Retinal pigment epithelial cell (primary cell): ENCODE results near the gene ADD3.

Experiments
- DNase-seq: peaks from one replicate; pipeline ENCODE4 v3.0.0-alpha.2; 2010; ENCODE audit warnings: low read depth
- H3K4me3 ChIP-seq: 2 replicates; pipeline ENCODE4 v1.5.1; 2011; ENCODE audit warnings: mild to moderate bottlenecking, low read length, control low read depth, moderate library complexity
- TF ChIP-seq, protein P1 (sequence below): conservative IDR thresholded peaks from 2 replicates; pipeline ENCODE4 v1.5.1; 2011; ENCODE audit warnings: low read depth, low read length, control low read depth, inconsistent platforms

ADD3 gene

GRCh38 chr10:110036640-110037039 lies 28.9 kb downstream of the ADD3 start:
- H3K4me3 ChIP-seq, result no peak overlapping the region
- TF ChIP-seq, protein P1, sequence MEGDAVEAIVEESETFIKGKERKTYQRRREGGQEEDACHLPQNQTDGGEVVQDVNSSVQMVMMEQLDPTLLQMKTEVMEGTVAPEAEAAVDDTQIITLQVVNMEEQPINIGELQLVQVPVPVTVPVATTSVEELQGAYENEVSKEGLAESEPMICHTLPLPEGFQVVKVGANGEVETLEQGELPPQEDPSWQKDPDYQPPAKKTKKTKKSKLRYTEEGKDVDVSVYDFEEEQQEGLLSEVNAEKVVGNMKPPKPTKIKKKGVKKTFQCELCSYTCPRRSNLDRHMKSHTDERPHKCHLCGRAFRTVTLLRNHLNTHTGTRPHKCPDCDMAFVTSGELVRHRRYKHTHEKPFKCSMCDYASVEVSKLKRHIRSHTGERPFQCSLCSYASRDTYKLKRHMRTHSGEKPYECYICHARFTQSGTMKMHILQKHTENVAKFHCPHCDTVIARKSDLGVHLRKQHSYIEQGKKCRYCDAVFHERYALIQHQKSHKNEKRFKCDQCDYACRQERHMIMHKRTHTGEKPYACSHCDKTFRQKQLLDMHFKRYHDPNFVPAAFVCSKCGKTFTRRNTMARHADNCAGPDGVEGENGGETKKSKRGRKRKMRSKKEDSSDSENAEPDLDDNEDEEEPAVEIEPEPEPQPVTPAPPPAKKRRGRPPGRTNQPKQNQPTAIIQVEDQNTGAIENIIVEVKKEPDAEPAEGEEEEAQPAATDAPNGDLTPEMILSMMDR, result no peak
- DNase-seq, result no peak

DNA sequence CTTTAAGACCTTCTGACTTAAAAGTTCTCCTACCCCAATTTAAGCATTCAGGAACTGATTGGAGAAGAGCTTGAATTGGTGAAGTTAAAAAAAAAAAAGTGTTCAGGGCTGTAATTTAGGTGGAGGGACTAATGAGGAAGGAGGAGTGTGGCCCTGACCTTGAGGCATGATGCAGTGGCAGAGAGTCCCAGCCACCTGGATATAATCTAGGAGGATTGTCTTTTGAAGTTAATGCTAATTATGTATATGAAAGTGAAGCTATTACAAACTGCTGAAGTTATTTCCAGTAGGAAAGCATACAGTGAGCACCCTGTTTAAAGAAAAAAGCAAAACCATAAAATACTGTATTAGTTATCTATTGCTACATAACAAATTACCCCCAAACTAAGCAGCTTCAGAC lies 31.5 kb downstream of the ADD3 start:
- no peak for DNase-seq
- TF ChIP-seq, protein P1, result no peak
- no peak overlapping the region for H3K4me3 ChIP-seq

GRCh38 chr10:110040108-110040507 lies 32.3 kb downstream of the ADD3 start:
- TF ChIP-seq, protein P1, result no peak
- no peak for DNase-seq
- H3K4me3 ChIP-seq, result no peak overlapping the region

DNA sequence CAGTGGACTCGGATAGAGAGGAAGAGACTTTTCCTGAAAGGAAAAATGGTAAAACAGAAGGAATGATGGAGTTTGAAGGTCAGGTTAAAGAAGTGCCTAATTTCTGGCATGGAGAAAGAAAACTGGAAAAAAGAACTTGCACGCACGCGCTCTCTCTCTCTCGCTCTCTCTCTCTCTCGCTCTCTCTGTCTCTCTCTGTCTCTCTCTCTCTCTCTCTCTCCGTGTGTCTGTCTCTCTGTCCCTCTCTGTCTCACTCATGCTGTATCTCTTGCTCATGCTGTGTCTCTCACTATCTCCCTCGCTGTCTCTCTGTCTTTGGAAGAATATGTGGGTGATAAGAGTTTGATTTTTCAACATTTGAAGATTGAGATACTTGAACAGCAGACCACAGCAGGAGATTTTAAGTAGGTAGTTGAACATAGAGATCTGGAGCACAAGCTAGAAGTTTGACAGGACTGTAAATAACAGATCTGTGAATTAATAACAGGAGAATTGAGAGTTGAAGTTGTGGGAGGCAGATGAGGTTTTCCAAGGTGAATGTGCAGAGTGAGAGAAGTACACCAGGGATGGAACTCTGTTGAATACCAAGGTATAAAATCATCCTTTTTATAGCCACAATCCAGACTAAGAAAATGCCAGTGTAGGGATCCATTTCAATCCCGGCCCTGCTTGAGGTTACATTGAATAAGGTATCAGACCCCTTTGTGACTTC lies 33.1 kb downstream of the ADD3 start:
- TF ChIP-seq, protein P1, result no peak
- H3K4me3 ChIP-seq, result no peak overlapping the region
- no peak for DNase-seq

DNA sequence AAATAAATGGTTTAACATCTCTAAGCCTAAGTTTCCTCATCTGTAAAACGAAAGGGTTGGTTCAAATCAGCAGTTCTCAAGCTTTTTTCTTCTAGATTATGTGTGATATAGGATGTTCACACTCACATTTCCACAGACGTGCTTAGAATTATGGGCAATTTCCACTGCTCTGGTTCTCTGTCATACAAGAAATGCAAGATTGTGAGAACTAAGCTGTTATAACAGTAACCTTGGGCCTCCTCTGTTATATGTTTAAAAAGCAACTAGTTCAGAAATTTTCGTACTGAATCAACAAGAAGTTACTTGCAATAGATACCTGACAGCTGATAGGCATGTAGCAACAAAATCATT lies 33.7 kb downstream of the ADD3 start:
- DNase-seq, result no peak
- no peak overlapping the region for H3K4me3 ChIP-seq
- TF ChIP-seq, protein P1, result no peak

DNA sequence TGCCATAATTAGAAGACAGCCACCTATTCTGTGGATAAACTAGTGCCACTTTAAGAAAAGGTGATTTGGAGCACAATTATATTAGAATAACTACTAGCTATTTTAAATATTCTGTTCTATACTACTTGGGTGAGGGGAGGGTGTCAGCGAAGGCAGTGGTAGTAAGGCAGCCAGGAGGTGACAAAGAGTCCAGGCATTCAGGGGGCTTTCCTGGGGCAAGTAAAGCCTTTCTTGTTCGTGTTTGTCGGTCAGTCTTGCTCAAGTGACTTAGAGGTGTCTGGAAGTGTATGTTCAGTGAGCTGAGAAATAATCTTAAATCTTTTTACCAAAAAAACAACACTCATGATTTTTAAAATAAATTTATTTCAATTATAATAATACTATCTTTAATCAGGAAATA lies 34.4 kb downstream of the ADD3 start:
- DNase-seq, result no peak
- TF ChIP-seq, protein P1, result no peak
- H3K4me3 ChIP-seq, result no peak overlapping the region

DNA sequence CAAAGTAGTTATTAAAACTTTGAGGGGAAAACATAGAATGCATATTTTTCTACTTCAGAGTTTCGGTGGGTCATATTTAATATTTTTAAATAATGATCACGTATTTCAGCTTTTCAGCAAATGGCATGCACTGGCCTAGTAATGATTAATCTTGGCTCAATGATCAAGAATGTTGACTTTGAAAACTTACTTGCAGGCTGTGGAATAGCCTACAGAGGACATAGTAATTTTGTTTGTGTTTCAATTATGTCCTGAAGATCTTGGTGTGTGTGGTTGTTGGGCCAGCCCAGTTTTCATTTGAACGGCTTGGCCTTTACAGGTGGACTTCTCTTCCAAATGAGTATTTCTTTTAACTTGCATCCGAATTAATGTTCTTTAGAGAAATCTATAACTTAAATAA lies 35.1 kb downstream of the ADD3 start:
- TF ChIP-seq, protein P1, result no peak
- no peak overlapping the region for H3K4me3 ChIP-seq

More for the DNA sequence above, 35.1 kb downstream of the ADD3 start:
- DNase-seq, result no peak
